ENCODE data around the gene MYBPHL.

DNA sequence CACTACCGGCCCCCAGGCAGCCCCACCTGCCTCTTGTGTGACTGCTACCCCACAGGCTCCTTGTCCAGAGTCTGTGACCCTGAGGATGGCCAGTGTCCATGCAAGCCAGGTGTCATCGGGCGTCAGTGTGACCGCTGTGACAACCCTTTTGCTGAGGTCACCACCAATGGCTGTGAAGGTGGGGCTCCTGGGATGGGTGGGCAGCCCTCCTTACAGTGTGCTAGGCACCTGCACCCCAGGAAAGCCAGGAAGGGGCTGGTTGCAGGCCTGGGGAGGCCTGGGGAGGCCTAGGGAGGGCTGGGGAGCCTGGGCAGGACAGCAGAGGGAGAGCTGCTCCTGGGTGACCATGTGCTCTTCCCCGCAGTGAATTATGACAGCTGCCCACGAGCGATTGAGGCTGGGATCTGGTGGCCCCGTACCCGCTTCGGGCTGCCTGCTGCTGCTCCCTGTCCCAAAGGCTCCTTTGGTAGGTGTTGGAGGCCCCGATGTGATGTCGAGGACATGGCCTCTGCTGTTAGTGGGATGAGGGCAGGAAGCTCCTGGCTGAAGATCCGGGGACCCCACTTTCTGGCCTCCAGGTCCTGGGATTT is 41.0 kb downstream of the MYBPHL start:
- TF ChIP-seq, protein P1, sequence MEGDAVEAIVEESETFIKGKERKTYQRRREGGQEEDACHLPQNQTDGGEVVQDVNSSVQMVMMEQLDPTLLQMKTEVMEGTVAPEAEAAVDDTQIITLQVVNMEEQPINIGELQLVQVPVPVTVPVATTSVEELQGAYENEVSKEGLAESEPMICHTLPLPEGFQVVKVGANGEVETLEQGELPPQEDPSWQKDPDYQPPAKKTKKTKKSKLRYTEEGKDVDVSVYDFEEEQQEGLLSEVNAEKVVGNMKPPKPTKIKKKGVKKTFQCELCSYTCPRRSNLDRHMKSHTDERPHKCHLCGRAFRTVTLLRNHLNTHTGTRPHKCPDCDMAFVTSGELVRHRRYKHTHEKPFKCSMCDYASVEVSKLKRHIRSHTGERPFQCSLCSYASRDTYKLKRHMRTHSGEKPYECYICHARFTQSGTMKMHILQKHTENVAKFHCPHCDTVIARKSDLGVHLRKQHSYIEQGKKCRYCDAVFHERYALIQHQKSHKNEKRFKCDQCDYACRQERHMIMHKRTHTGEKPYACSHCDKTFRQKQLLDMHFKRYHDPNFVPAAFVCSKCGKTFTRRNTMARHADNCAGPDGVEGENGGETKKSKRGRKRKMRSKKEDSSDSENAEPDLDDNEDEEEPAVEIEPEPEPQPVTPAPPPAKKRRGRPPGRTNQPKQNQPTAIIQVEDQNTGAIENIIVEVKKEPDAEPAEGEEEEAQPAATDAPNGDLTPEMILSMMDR (IDR thresholded peaks at IDR 0.05), result no peak
- TF ChIP-seq POLR2A (IDR thresholded peaks at IDR 0.05; ENCODE audit: low read depth), result no peak
- TF ChIP-seq POLR2AphosphoS5 (IDR thresholded peaks at IDR 0.05), result no peak
